NCI-H1694 (cell line): Measurements from ENCODE around the gene MEP1B.

Source experiments
- DNase-seq: peaks from one replicate; lab custom pipeline; 2025; lab: John Stamatoyannopoulos, UW

The MEP1B gene

DNA sequence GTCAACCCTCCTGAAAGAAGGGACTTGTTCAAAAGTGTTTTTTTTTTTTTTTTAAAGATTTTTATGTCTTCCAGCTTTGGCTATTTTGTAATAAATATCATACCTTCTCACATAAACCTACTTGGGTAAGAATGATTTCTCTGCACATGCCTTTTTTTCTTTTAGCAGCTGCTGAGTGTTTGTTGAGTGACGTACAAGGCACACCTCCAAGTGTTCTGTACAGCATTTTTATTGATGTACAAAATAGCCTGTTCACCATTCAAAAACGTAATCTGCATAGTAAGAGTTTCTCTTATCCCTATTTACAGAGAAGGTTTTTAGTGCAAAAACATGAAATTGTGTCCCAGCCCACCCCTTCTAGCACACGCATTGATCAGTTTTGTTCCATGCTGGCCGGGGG, 77.6 kb downstream of the MEP1B start:
- DNase-seq = no peak
